ENCODE measurements around the gene ST8SIA1.

DNA sequence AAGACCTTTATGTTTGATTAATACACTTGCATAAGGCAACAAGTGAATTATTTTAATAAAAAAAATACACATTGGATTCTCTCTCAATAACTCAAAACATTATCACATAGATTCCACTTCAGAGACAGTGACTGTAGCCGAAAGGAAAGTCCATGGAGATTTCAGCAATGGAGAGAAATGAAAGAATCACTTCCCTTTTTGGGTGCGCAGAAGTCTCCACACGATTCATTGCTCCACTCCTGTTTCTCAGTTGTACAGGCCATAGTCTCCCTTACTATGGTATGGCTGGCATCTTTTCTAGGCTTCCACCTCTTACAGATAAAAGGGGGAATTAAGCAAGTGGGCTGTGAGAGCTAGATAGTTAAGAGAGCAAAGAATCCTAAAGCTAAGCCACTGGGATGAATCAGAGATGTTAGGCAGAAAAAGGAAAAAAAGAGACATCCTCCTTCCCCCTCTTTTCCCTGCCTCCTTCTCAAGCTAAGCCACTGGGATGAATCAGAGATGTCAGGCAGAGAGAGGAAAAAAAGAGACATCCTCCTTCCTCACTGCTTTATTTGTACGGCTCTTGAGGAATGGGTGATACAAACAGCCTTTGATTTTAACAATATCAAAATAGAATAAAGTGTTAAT, 16.3 kb downstream of the ST8SIA1 start:
- TF ChIP-seq POLR2A (IDR thresholded peaks at IDR 0.05; ENCODE audit: low read depth, low read length): no peak
- TF ChIP-seq POLR2AphosphoS5 (IDR thresholded peaks at IDR 0.05; ENCODE audit: low read depth, low read length): no peak

Measured in GM12891 (cell line).